Activated CD8-positive, alpha-beta T cell treated with anti-CD3 and anti-CD28 coated beads for 36 hours (primary cell): ENCODE results near the gene CARD14. TPM values are rescaled to one million over a fixed set of nuclear protein-coding genes. Genes with fewer than 3 reads are reported as not detected.
"Not testable (repeated sequence)": the region's sequence is repeated elsewhere in the genome, so short reads cannot be mapped to it uniquely, and the experiment has no call there.

ENCODE experiments used
- ATAC-seq: fragments of 200-7000 bp; cut with Tn5 transposase; one replicate; pipeline ENCODE4 v1.10.0; 2021; ENCODE audit warnings: mild to moderate bottlenecking, moderate library complexity
- CTCF ChIA-PET: fragments of 350-600 bp; sonication (Branson Sonifier 250); formaldehyde crosslinking; loops from one replicate; lab custom pipeline; 2021; ENCODE audit warnings: antibody characterized with exemption; lab: Charles Lee
- POLR2A ChIA-PET: fragments of 350-600 bp; sonication (Branson Sonifier 250); formaldehyde crosslinking; loops from one replicate; lab custom pipeline; 2021; ENCODE audit warnings: antibody characterized with exemption; lab: Charles Lee
- DNase-seq: peaks from one replicate; pipeline ENCODE4 v3.0.0-alpha.2; 2020
- H3K27ac Mint-ChIP-seq: one replicate; pipeline ENCODE4 v1.8.0; 2021; ENCODE audit warnings: mild to moderate bottlenecking, mixed read lengths
- H3K27me3 Mint-ChIP-seq: one replicate; pipeline ENCODE4 v1.8.0; 2021; ENCODE audit warnings: mixed read lengths
- H3K36me3 Mint-ChIP-seq: one replicate; pipeline ENCODE4 v1.8.0; 2021; ENCODE audit warnings: low read depth, mixed read lengths
- H3K4me1 Mint-ChIP-seq: one replicate; pipeline ENCODE4 v1.8.0; 2021; ENCODE audit warnings: low read depth, mixed read lengths
- H3K4me3 Mint-ChIP-seq: one replicate; pipeline ENCODE4 v1.8.0; 2021; ENCODE audit warnings: mild to moderate bottlenecking, moderate library complexity, mixed read lengths
- H3K9me3 Mint-ChIP-seq: one replicate; pipeline ENCODE4 v1.8.0; 2021; ENCODE audit warnings: mixed read lengths
- CTCF ChIP-seq: fragments of 200-600 bp; IDR thresholded peaks from one replicate; pipeline ENCODE4 v1.8.0; 2022; ENCODE audit warnings: antibody characterized with exemption, mild to moderate bottlenecking
- intact Hi-C: fragments of 100-400 bp; cut with micrococcal nuclease; formaldehyde crosslinking; loops from one replicate; pipeline ENCODE4 v1.10.0; 2022
- total RNA-seq, 2 experiments: library from RNA; stranded (reverse); gene quantifications; one replicate each; pipeline ENCODE4 v1.2.3, GENCODE V29; 2021

Gene CARD14
- total RNA-seq, 2 experiments from 2014 or later = 0.11 to 0.50 TPM

- Mint-ChIP-seq H3K4me3 (no peak overlapping the region), H3K27ac (no peak overlapping the region), H3K36me3 (no peaks in the 10 kb centered on the region), H3K27me3 (no peaks in the 10 kb centered on the region), H3K4me1 (peaks cover 10% of the 10 kb centered on the region), H3K9me3 (peaks cover 11% of the 10 kb centered on the region)
- POLR2A ChIA-PET = no interaction called here
- ATAC-seq (no peak), DNase-seq (no peak)
- TF ChIP-seq CTCF = no peak
- intact Hi-C loops = no loop called here
- CTCF ChIA-PET = interaction anchor here (0.6 to 1.0 kb wide), 2 partner anchors 41 to 53 kb away, joined by 3 read pairs; partner anchors contain the start of gene GAA
Measured at GRCh38 chr17:80154166-80154565, 15.7 kb upstream of the CARD14 start.

GRCh38 chr17:80155600-80155999 lies 14.2 kb upstream of the CARD14 start:
- CTCF ChIA-PET = interaction anchor here (0.9 kb wide), 1 partner anchor 54 kb away, joined by 4 read pairs; the partner anchor contains the start of gene GAA

GRCh38 chr17:80158846-80159245 lies 11.0 kb upstream of the CARD14 start:
- CTCF ChIA-PET = no interaction called here
- no peak overlapping the region for H3K27ac Mint-ChIP-seq
- ATAC-seq (no peak), DNase-seq (no peak)
- peaks cover 3% of the 10 kb centered on the region for H3K27me3 Mint-ChIP-seq
- intact Hi-C loops = no loop called here
- POLR2A ChIA-PET = no interaction called here
- peaks cover 2% of the 10 kb centered on the region for H3K4me1 Mint-ChIP-seq
- H3K36me3 Mint-ChIP-seq = no peaks in the 10 kb centered on the region
- H3K4me3 Mint-ChIP-seq = no peak overlapping the region
- peaks cover 7% of the 10 kb centered on the region for H3K9me3 Mint-ChIP-seq
- TF ChIP-seq CTCF = no peak

More at GRCh38 chr17:80155600-80155999, 14.2 kb upstream of the CARD14 start:
- DNase-seq, H3K27ac Mint-ChIP-seq, POLR2A ChIA-PET, H3K36me3 Mint-ChIP-seq, ATAC-seq, intact Hi-C loops, H3K4me3 Mint-ChIP-seq, H3K27me3 Mint-ChIP-seq: not testable (repeated sequence)
- Mint-ChIP-seq H3K4me1 (peaks cover 10% of the 10 kb centered on the region), H3K9me3 (peaks cover 11% of the 10 kb centered on the region)

- ChIA-PET POLR2A (no interaction called here), CTCF (no interaction called here)
- ATAC-seq = no peak
- Mint-ChIP-seq H3K36me3 (no peaks in the 10 kb centered on the region), H3K9me3 (peaks cover 5% of the 10 kb centered on the region), H3K27ac (no peak overlapping the region), H3K4me3 (no peak overlapping the region), H3K27me3 (peaks cover 3% of the 10 kb centered on the region), H3K4me1 (peaks cover 2% of the 10 kb centered on the region)
- DNase-seq = no peak
- intact Hi-C loops = no loop called here
- no peak for TF ChIP-seq CTCF
Measured at GRCh38 chr17:80160536-80160935, 9.3 kb upstream of the CARD14 start.

GRCh38 chr17:80163336-80163735 lies 6.5 kb upstream of the CARD14 start:
- peaks cover 3% of the 10 kb centered on the region for H3K27me3 Mint-ChIP-seq
- no peak for DNase-seq
- H3K36me3 Mint-ChIP-seq = no peaks in the 10 kb centered on the region
- TF ChIP-seq CTCF = no peak
- H3K9me3 Mint-ChIP-seq = no peaks in the 10 kb centered on the region
- ChIA-PET POLR2A (interaction anchor here (0.8 to 1.0 kb wide), 2 partner anchors 16 to 110 kb away, joined by 3 read pairs; partner anchors contain the start of gene EIF4A3), CTCF (interaction anchor here (0.9 kb wide), 1 partner anchor 62 kb away, joined by 3 read pairs; the partner anchor contains the start of gene GAA)
- H3K4me1 Mint-ChIP-seq = no peaks in the 10 kb centered on the region
- intact Hi-C loops = no loop called here
- H3K4me3 Mint-ChIP-seq = no peak overlapping the region
- no peak overlapping the region for H3K27ac Mint-ChIP-seq
- ATAC-seq = no peak
